ENCODE data around the gene GIMAP5.

DNA sequence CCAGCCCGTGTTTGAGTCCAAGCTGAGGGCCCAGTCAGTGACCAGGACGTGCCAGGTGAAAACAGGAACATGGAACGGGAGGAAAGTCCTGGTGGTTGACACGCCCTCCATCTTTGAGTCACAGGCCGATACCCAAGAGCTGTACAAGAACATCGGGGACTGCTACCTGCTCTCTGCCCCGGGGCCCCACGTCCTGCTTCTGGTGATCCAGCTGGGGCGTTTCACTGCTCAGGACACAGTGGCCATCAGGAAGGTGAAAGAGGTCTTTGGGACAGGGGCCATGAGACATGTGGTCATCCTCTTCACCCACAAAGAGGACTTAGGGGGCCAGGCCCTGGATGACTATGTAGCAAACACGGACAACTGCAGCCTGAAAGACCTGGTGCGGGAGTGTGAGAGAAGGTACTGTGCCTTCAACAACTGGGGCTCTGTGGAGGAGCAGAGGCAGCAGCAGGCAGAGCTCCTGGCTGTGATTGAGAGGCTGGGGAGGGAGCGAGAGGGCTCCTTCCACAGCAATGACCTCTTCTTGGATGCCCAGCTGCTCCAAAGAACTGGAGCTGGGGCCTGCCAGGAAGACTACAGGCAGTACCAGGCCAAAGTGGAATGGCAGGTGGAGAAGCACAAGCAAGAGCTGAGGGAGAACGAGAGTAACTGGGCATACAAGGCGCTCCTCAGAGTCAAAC, 5.2 kb downstream of the GIMAP5 start:
- TF ChIP-seq, protein P1, sequence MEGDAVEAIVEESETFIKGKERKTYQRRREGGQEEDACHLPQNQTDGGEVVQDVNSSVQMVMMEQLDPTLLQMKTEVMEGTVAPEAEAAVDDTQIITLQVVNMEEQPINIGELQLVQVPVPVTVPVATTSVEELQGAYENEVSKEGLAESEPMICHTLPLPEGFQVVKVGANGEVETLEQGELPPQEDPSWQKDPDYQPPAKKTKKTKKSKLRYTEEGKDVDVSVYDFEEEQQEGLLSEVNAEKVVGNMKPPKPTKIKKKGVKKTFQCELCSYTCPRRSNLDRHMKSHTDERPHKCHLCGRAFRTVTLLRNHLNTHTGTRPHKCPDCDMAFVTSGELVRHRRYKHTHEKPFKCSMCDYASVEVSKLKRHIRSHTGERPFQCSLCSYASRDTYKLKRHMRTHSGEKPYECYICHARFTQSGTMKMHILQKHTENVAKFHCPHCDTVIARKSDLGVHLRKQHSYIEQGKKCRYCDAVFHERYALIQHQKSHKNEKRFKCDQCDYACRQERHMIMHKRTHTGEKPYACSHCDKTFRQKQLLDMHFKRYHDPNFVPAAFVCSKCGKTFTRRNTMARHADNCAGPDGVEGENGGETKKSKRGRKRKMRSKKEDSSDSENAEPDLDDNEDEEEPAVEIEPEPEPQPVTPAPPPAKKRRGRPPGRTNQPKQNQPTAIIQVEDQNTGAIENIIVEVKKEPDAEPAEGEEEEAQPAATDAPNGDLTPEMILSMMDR (IDR thresholded peaks at IDR 0.05; ENCODE audit: poor library complexity, severe bottlenecking) = no peak
- TF ChIP-seq EZH2 (IDR thresholded peaks at IDR 0.05; ENCODE audit: borderline replicate concordance, insufficient read depth, low read length, poor library complexity, severe bottlenecking) (no peak), POLR2AphosphoS5 (IDR thresholded peaks at IDR 0.05) (no peak)
